ENCODE measurements around the gene RP9.

DNA sequence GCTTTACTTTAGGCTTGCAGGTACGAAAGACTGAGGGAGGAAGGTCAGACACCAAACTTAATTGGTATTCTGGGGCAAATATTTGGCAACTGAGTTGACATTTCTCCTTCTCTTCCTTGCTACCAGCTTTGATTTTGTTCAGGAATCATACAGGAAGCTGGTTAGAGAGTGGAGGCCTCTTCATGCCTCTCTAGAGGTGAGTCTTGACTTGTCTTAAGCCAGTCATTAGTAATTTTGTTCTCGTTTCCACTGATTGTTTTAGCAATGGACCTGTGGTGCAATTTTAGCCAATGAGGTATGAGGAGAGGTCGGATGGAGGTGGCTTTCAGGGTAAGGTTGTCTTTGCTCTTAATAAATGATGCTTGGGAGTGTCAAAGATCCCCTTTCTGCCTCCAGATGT is 2.4 kb upstream of the RP9 start:
- TF ChIP-seq POLR2A (IDR thresholded peaks at IDR 0.05; ENCODE audit: low read length) (no peak), GATA1 (IDR thresholded peaks at IDR 0.05; ENCODE audit: low read depth, low read length) (no peak)

All from erythroblast (primary cell).